GM19035 (cell line): ENCODE measurements around the gene PRODH.
"Not testable (repeated sequence)": the region's sequence is repeated elsewhere in the genome, so short reads cannot be mapped to it uniquely, and the experiment has no call there.

Source experiments
- ATAC-seq: cut with Tn5 transposase; IDR thresholded peaks from one replicate; pipeline ENCODE4 v1.9.1; 2021; ENCODE audit not compliant: unreplicated experiment

Gene PRODH

DNA sequence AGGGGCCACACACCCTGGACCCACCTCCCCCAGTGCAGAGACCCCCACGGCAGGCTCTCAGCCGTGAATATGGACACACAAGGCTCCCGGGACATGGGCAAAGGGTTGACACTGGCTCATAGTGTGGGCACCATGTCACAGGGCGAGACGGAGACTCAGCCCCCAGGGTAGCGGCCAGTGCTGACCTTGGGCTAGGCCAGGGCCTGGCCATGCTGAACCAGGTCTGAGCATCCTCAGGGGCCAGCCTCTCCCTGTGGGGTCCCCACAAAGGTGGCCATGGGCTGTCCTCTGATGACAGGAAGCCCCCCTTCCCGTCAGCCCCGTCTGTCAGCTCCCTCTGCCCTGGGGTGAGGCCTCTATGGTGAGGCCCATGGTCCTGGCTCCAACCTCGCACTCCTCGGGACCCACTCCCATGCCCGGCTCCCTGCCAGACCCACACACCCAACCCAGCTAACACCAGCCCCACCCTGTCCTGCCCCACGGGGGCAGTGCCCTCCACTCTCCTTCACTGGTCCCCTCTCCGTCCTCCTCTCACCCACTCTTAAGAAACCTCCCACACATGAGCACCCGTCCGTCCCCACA, 19.0 kb upstream of the PRODH start:
- ATAC-seq: no peak

DNA sequence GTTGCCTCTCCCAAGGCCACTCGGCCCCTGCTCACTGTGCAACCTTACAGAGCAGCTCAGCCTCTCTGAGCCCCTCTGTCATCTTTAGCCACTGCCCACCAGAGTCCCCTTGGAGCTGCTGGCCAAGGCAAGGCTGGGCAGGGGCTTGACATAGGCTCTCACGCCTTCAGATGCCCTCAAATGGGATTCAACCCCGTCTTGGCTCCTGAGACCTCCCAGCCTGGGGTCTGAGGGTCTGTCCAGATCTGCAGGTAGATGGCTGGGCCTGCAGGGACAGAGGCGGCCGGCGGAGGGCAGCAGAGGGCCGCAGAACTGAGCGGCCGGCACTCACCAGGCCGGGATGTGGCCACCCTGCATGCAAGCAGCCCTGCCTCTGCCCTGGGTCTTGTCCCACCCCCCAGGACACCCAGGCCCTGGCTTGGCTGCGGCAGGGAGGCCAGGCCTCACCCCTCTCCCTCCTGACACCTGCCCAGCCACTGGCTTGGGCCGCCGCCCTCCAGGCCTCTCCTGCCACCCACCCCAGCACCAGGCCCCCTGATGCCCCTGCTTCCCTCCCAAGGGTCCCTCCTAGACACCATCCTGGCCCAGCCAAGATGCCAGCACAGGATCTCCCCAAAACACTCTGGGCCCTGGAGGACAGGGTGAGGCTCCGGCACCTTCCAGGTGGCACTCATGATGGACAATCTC, 18.4 kb upstream of the PRODH start:
- not testable (repeated sequence) for ATAC-seq

DNA sequence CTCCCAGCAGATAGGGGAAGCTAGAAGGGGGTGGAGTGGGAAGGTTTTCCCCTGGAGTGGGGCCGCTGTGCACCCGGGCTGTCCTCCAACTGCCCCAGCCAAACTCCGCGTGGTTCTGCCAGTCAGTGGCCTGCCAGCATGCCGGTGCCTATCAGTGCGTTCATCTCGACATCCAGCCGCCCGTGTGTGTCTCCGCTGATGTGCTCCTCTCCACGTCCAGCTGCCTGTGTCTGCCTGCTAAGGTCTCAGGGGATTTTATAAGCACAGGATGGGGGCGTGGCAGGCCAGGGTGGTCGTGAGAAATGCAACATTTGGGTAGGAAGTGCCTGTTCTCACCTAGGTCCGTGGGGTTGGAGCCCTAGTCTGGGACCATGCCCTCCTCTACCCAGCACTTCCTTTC, 17.0 kb upstream of the PRODH start:
- ATAC-seq: not testable (repeated sequence)

DNA sequence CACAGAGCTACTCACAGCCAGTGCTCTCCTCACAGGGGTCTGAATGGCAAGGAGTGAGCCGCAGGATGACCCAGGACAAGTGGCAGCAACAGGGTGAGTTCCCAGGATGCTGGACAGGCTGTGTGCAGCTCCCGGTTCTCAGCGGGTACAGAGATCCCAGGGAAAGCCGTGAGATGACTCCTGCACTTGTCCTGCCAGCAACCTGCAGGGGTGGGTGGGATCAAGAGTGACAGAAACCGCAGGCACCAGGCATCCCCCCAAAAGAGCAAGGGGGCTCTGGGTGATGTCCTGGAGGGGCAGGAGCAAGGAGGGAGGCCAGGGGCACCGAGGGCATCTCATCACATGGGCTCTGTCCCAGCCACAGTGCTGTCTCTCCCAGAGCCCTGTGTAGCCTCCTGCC, 15.9 kb upstream of the PRODH start:
- ATAC-seq: no peak

DNA sequence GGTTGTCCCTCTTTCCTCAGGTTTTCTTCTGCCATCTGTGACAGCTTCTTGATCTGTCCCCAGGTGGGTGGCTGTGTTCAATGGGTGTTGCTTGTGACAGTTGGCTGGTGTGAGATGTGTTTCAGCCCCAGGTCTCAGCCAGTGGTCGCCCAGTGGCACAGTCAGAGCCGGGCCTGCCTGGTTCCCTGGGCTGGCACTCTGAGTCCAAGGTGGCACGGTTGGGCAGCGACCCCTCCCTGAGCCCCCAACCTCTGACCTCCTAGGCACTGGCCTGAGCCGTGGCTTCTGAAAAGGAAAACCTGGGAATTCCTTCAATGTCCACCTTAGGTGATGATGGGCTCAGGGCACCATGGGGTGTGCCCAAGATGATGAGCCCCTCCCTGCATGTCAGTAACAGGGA, 14.0 kb upstream of the PRODH start:
- no peak for ATAC-seq

DNA sequence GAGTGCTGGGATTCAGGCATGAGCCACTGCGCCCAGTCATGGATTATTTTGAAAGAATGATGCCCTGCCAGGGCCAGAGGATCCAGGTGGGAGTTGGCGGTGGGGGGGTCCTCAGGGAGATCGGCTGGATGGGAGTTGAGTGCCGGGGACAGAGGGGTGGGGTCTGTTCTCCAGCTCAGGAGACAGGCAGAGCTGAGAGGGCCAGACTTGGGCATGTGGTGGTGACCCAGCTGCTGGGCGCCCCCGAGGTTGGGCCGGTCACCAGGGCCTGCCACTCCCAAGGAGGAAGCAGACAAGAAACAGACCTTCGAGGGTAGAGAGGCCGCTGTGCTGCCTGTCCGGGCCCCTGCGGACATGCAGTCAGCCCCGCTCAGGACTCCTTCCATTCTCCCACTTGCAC, 11.8 kb upstream of the PRODH start:
- no peak for ATAC-seq

DNA sequence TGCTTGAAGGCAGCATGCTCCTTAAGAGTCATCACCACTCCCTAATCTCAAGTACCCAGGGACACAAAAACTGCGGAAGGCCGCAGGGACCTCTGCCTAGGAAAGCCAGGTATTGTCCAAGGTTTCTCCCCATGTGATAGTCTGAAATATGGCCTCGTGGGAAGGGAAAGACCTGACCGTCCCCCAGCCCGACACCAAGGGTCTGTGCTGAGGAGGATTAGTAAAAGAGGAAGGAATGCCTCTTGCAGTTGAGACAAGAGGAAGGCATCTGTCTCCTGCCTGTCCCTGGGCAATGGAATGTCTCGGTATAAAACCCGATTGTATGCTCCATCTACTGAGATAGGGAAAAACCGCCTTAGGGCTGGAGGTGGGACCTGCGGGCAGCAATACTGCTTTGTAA, 11.0 kb upstream of the PRODH start:
- ATAC-seq: not testable (repeated sequence)

DNA sequence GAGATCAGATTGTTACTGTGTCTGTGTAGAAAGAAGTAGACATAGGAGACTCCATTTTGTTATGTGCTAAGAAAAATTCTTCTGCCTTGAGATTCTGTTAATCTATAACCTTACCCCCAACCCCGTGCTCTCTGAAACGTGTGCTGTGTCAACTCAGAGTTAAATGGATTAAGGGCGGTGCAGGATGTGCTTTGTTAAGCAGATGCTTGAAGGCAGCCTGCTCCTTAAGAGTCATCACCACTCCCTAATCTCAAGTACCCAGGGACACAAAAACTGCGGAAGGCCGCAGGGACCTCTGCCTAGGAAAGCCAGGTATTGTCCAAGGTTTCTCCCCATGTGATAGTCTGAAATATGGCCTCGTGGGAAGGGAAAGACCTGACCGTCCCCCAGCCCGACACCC, 2.6 kb upstream of the PRODH start:
- not testable (repeated sequence) for ATAC-seq

DNA sequence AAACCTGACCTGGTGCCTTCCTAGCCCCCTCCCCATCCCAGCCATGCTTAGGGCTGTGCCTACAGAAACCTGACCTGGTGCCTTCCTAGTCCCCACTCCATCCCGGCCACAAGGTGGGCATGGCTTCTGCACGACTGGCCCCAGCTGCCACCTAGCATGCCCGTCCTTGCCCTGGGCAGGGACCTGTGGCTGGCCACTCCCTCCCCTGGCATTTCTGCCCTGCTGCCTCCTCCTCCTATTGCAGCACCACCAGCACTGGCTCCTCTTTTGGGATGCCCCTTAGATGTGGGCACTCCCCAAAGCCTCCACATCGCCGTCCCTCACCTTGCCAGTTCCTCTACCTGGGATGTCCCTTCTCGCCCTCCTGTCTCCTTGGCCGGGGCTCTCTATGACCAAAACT, 1.4 kb downstream of the PRODH start:
- not testable (repeated sequence) for ATAC-seq

DNA sequence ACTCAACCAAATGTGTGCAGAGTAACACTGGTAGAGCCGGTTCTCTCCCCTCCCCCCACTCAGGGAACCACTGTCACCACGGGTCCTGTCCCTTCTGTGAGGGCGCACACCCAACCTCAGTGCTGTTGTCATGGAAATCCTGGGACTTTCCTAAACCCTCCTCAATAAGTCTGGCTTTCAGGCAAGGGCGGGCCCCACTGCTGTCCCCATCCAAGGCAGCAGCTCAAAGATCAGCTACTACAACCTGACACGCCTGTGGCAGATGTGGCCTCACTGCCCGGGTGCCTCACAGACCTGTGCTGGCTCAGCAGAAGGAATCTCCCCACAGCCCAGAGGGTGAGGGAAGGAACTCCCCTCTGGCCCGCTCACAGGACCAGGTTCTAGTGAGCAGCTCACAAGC, 2.2 kb downstream of the PRODH start:
- ATAC-seq: no peak

DNA sequence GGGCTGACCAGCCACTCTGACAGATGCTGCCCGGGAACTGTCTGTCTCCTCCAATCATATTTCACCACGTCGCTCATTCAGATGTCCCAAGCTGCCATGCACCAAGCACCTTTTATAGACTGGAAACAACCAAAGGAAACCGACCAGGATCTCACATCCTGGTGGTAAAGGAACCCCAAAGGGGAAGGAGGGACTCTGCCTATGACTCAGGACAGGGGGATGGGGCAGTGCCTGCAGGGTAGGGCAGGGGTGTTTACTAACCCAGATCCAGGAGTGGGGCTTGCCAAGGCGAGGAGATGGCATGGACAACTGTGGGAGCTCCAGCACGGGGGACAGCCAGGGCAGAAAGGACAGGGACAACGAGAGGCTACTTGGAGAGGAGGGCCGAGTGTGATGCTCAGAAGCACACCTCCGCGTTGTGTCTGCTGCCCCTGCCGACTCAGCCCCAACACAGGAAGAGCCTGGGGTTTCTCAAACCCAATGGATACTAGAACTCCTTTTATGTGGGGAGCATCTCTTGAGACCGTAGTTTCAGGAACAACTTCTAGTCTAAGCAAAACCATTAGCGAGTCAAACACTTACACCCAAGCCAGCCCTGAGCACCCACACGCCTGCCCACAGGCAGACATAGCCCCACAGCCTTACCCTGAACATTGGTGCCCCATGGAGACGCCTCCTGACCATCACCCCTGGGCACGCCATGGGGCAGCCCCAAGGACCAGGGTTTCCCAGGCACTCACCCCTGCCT, 4.0 kb downstream of the PRODH start:
- no peak for ATAC-seq

DNA sequence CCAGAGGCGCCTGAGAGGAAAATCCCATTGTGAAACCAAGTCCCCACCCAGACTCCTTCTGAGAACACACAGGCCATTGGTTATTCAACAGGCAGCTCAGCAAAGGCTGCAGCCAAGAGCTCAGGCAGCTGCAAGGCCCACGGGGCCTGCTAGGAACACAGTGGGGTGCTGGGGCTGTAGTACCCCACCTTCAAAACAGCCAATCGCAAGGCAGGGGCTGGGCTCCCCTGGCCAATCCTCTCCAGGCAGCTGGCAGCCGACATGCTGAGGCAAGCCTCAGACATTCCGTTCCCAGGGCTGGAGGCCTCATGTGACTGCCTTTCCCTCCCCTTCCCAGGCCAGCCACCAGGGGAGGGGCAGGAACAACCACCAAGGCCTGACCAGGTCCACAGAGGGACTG, 6.6 kb downstream of the PRODH start:
- ATAC-seq: no peak

DNA sequence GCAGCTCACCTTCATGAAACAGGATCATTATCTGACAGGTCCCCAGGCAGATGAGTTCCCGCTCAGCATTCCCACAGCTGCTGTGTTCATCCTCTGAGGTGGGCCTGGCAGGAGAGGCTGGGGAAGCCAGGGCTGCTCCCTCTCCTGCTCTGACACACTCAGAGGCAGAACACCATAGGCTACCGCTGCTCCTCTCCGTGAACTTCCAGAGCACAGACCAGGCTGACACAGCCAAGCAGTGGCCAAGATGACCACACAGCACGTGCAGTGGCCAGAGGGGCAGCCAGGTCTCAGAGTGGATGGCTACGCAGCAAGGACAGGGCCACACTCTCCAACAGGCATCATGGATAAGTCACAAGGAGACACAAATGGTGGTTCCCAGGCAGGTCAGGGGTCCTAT, 8.5 kb downstream of the PRODH start:
- no peak for ATAC-seq

DNA sequence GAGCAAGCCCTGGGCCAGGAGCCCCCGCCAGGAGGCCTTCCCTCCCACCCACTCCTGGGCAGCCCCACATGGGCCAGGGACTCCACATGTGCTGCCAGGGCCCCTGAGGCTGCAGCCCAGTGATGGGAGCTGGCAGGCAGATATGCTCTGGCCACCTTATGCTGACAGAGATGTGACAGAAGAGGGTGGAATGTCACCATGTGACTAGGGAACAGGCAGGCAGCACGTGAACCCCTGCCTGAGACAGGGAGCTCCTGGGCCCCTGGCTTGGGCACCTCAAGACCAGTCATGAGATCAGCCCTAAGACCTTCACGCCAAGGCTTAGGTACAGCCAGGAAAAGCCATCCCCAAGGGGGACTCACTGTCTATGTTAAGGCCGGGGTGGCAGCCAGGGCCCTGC, 9.1 kb downstream of the PRODH start:
- ATAC-seq: no peak

DNA sequence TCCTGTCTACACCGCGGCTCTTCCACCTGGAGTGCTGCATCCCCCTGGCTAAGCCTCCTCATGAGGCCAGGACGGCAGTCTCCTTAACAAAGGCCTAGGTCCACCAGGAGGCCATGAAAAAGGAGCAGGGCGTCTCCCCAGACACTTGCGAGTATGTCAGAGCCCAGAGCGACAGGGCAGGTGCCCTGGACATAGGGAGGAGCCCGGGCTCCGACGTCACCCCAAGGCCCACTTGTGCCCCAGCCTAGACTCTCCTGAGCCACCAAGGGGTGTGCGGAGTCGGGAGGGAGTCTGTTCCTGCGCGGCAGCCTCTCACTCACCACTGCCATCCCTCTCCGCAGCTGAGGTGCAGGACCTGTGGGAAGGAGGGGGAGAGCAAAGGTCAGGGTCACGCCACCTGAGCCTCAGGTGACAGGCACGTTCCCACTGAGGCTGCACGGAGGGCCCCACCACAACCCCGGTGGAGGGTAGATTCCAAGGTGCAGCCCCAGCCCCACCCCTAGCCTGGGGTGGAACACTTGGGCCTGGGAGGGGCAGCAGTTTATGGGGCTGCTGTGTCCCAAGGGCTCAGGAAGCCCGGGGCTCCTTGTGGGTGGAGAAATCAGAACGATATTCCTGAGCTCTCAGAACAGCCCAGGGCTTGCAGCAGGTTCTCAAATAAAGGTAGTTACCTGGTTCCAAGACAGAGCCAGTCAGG, 10.6 kb downstream of the PRODH start:
- no peak for ATAC-seq

DNA sequence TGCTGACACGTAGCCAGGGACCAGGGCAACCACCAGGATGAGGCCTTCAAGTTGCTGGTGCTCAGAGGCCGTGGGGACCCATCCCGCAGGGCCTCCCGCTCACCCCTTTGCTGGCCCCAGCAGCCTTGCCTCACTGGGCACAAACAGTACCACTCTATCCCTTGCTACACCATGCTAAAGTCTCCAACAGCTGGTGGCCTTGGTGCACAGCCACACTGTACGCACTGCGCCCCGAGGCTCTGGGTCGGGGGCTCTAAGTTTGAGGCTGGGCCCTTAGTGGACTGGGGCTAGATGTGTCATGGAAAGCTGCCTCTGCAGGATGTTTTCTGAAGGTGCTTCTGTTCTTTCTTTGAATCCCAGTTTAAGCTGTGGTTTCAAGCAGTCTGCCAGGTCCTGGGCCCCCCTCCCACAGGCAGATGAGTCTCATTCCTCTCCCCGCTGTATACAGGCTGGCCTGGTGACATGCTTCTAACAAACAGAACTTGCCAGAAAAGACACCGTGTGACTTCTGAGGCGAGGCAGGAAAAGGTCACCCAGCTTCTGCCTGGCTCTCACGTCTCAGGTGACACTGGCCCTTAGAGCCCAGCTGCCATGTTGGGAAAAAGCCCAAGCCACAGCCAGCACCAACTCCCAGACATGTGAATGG, 15.7 kb downstream of the PRODH start:
- ATAC-seq: not testable (repeated sequence)

DNA sequence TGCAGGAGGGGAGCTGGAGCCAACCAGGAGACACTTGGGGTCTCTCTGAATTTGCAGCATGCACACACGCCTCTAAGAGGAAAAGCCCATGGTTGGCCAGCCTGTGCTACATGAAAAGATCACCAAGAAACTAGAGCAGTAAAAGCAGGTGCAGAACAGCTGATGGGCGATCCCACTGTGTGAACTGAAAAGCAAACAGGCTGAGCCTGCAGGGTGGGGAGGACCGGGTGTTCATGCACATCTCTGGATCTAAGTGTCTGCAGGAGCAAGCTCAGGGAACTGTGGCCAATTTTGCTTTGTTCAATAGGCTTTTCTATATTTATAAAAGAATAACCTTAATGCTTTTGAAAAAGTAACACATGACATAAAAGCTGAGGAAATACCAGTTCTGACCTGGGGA, 18.3 kb downstream of the PRODH start:
- ATAC-seq: not testable (repeated sequence)

DNA sequence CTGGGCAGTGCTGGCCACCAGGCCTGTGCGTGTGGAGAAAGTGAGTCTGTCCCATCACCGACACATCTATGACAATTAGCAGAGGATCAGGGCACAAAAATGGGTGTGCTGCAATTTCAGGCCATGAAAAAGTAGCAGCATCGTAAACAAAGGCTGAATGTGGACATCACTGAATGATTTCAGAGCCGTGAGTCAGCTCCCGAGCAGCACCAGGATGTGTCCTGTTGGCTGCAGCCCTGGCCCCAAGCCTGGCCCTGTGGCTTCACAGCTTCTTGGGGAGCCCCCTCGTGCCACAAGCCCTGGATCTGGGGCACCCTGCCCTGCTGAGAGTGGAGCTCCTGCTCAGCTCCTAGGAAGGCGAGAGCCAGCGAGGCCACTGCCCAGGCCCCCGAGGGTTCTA, 20.5 kb downstream of the PRODH start:
- ATAC-seq: not testable (repeated sequence)

DNA sequence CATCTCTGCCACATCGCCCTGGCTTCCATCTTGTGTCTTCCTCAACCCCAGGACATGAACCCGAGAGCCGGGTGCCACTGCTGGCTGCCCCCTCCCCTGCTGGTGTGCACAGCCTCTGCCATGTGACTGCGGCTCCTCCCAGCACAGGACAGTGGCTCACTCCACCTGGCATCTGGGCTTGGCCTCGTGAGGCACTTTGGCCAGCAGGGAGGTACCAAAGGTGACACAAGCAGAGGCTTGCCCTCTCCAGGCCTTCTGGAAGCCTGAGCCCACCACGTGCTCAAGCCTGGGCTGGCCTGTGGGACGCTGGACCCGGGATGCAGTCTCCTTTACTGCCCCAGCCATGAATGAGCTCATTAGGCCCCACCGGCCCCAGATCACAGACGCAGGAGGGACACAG, 21.5 kb downstream of the PRODH start:
- ATAC-seq: not testable (repeated sequence)

DNA sequence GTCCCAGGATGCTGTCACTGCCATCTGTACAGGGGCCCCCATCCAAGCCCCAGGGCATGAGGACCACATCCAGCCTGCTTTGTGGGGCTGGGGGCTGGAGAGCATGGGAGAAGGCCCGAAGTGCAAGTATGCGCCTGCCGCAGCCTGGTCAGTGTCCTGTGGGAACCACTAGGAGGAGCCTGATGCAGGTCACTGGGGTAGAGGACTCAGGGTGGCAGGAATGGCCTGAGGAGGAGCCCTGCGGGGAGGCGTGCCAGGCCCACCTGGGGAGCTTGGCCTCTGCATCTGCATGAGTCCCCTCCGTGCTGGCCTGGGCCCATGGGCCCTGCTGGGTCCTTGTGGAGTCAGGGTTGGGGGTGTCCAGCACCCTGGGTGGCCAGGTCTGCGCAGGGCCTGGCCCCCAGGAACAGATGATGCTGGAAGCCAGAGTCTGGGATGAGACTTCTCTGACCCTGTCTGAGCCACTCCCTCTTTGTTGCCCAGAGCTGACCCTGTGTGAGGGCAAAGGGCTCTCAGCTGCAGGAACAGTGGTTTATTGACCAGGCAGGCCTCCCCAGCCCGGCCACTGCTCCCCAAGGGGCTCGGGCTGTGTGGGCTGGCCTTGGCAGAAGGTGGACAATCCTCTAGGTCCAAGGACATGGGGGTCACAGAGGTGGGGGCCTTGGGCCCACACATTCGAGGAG, 23.7 kb downstream of the PRODH start:
- ATAC-seq: not testable (repeated sequence)

DNA sequence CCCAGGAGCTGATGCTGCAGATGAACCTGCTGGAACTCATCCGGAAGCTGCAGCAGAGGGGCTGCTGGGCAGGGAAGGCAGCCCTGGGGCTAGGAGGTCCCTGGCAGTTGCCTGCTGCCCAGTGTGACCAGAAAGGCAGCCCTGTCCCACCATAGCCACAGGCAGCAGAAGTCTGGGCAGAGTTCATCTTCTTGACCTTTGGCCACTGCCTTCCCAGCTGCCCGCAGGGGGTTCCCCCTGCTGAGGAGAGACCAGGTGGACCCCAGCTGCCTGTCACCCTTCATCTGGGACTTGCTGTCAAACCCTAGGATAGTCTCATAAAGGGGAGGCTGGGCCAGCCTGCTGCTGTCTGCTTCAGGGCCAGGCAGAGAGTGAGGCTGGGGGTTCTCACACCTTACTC, 24.6 kb downstream of the PRODH start:
- ATAC-seq: not testable (repeated sequence)
